Stimulated activated CD4-positive, alpha-beta T cell treated with anti-CD3 and anti-CD28 coated beads, TNF-alpha, amount 100 ng/mL, for 1 hour (primary cell): Measurements from ENCODE around the gene EP300.
A peak's percentile ranks its signal among the peaks of the same experiment; 100 is the strongest.
"Not testable (repeated sequence)": the region's sequence is repeated elsewhere in the genome, so short reads cannot be mapped to it uniquely, and the experiment has no call there.

Experiments used
- DNase-seq, 3 donors: peaks; one replicate each; pipeline ENCODE4 v3.0.0-alpha.2; 2020; ENCODE audit warnings: low read depth in 3 of 3, low spot score in 1 of 3

The EP300 gene

DNA sequence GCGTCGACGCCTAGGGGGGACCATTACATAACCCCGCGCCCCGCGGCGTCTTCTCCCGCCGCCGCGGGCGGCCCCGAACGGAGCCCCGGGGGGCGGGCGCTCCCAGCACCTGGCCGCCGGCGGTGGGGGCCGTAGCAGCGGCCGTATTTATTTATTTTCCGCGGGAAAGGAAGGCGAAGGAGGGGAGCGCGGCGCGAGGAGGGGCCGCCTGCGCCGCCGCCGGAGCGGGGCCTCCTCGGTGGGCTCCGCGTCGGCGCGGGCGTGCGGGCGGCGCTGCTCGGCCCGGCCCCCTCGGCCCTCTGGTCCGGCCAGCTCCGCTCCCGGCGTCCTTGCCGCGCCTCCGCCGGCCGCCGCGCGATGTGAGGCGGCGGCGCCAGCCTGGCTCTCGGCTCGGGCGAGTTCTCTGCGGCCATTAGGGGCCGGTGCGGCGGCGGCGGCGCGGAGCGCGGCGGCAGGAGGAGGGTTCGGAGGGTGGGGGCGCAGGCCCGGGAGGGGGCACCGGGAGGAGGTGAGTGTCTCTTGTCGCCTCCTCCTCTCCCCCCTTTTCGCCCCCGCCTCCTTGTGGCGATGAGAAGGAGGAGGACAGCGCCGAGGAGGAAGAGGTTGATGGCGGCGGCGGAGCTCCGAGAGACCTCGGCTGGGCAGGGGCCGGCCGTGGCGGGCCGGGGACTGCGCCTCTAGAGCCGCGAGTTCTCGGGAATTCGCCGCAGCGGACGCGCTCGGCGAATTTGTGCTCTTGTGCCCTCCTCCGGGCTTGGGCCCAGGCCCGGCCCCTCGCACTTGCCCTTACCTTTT lies at the start of gene EP300:
Gene EP300, plus strand, starts transcription at position 570 of the 795 bp plus-strand sequence. CDS start 413 bp downstream, outside the sequence.
- DNase-seq: peak; percentile 70 to 74 (median 73)

DNA sequence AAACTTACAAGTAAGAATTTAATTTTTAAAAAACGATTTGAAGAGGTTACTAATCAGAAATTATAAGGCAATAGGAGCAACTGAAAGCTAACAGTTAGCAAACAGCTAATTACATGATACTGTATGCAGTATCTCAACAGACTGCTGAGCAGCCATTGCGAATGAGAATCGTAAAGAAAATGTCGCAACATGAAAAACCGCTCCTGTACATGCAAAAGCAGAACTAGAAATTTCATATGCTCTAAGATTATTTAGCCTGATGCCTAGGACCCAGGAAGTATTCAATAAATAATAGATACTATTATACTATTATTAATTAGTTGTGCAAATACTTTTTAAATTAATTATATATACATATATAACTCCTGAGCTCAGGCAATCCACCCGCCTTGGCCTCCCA lies 48.7 kb upstream of the EP300 start:
- DNase-seq: no peak

DNA sequence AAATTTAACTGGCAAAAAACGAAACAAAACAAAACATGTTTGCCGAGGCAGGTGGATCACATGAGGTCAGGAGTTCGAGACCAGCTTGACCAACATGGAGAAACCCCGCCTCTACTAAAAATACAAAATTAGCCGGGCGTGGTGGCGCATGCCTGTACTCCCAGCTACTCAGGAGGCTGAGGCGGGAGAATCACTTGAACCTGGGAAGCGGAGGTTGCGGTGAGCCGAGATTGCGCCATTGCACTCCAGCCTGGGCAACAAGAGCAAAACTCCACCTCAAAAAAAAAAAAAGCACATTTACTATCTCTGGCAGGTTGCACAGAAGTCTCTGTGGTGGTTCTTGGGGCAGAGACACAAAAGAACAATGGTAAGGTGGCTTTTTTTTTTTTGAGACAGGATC lies 46.8 kb upstream of the EP300 start:
- not testable (repeated sequence) for DNase-seq

DNA sequence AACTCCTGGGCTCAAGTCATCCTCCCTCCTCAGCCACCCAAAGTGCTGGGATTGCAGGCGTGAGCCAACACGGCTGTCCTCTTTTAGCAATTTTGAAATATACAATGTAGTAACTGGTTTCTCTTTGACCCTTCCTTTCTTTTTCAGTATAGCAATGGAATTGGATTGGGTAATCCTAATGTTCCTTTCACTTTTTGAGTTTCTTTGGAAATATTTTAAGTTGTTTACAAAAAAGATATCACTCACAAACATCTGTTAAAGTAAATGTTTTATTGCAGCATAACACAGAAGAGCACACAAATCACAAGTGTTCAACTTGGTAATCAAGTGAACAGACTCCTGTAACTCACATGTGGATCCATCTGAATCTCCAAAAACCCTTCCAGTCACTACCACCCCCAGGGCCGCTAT lies 44.6 kb upstream of the EP300 start:
- DNase-seq: no peak

DNA sequence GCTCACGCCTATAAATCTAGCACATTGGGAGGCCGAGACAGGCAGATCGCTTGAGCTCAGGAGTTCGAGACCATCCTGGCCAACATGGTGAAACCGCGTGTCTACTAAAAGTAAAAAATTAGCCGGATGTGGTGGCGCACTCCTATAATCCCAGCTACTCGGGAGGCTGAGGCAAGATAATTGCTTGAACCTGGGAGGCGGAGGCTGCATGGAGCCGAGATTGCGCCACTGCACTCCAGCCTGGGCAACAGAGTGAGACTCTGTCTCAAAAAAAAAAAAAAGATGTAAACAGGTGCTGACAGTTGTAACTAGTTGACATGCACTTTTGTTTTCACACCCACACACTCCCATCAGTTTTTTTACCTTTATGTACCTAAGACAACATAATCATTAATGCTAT lies 44.0 kb upstream of the EP300 start:
- DNase-seq: not testable (repeated sequence)

DNA sequence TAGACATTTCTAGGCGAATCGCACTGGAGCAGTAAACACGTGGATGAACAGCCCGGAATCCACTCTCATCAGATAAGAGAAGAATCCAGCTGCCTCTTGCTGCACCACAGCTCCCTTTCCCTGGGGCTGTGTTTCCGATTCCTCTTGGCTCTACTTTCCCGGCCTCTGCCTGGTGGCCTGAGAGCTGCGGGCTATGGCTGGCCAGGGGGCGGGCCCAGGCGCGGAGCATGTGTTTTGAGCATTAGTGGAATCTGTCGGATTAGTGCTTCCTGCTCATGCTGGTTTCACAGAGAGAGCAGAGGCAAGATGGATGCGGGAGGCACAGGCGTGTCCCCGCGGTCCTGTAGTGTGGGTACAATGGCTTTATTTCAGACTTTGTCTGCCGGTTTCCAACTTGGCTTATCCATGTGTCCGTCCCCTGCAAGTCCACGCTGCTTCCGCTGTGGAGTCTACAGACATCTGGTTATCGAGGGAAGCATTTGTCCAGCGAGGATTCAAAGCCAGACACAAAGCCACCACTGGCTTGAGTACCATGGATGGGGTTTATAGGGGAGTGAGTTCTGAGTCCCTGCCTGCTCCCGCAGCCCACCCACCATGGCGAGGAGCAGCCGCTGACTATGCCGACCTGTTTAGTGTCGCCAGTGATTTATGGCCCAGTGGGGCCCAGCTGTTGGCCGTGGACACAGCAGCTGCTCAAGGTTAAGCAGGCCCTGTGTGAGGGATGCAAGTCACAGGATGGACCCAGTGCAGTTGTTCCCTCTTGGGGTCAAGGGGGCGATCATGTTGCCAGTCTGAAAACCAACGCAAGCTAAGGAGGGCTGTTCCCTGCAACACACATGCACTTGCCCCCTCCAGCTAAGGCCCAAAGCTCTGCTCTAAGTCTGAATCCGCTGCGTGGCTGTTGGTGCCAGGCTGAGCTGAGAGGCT lies 43.3 kb upstream of the EP300 start:
- no peak for DNase-seq

DNA sequence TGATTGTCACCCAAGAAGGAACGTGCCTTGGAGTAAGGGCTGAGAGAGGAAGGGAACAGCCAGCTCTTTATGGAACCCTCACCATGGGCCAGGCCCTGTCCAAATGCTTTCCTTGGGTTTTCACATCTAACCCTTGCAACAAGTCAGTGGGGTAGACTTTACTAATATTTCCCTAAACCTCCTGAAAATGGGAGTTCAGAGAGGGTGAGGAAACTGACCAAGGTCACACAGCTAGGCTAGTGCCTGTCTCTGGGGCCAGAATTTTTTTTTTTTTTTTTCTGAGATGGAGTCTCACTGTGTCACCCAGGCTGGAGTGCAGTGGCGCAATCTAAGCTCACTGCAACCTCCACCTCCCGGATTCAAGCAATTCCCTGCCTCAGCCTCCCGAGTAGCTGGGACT lies 42.6 kb upstream of the EP300 start:
- not testable (repeated sequence) for DNase-seq

DNA sequence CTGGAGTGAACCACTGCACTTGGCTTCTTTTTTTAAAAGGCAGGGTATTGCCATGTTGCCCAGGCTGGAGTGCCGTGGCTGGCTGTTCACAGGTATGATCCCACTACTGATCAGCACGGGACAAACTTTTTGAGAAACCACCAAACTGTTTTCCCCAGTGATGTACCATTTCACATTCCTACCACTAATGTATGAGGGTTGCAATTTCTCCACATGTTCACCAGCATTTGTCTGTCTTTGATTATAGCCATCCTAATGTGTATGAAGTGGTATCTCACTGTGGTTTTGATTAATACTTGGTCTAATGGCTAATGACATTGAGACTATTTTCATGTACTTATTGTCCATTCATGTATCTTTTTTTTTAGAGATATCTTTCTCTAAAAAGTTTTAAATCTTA lies 41.5 kb upstream of the EP300 start:
- no peak for DNase-seq

DNA sequence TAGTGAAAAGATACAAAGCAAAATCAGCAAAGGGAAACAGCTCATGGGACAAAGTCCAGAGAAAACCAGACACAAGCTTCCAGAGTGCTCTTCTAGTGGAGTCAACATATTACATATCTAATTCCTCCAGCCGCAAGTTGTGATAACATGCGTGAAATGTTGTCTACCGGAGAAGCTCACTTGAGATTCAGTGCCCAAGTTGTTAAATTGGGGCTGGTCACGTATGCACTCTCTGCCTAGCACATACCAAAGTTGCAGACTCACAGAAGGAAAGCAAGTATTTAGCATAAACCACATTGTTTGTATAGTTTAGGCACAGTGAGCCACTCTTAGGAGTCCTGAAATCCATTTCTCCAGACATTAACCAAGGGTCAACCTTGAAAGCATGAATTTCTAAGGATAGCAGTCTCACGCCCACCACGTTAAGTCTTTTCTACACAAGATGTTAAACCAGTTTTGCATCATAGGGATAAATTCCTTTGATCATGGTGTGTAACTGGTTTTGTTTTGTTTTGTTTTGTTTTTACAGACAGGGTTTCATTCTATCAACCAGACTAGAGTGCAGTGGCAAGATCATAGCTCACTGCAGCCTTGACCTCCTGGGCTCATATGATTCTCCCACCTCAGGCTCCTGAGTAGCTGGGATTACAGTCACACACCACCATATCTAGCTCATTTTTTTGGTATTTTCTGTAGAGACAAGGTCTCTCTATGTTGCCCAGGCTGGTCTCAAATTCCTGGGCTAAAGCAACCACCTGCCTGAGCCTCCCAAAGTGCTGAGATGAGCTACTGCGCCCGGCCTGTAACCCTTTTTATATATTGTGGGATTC lies 39.5 kb upstream of the EP300 start:
- DNase-seq: no peak

DNA sequence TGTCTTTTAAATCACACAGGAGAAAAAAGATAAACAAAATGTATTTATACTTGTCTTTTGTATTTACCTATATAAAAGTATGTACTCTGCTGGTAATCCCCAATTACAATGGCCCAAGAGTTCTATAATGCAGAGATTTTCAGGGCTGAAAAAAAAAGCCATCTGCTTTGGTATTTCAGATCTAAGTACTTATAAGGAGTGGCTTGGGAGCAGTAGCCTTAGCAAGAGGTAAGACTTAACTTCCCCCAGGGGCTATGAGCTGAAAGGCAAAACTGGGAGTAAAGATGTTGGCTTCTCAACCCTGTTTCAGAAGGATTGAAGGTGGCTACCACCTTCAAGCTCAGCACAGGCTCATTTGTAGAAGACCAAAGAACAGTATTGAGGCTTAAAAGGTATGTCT lies 35.3 kb upstream of the EP300 start:
- DNase-seq: no peak

DNA sequence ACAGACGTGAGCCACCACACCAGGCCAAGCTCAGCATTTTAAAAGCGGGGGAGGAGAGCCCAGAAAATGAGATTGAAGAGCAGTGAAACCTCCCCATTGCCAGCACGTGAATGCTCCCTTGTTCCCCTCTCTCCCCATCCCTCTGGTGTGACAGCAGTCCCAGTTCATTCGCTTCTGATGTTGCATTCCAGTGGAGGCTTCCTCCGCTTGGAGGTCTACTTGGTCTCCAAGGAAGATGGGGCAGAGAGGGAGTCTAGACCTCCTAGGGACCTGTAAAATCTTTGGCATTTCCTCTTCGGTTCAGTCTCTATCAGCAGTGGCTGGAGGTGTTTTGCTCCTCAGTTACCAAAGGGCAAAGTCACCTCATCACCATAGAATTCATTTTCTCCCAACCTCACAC lies 30.2 kb upstream of the EP300 start:
- DNase-seq: no peak

DNA sequence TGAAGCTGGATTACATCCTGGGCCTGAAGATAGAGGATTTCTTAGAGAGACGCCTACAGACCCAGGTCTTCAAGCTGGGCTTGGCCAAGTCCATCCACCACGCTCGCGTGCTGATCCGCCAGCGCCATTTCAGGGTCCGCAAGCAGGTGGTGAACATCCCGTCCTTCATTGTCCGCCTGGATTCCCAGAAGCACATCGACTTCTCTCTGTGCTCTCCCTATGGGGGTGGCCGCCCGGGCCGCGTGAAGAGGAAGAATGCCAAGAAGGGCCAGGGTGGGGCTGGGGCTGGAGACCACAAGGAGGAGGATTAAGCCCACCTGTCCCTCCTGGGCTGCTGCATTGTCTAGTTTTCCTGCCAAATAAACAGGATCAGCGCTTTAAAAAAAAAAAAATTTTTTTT lies 28.1 kb upstream of the EP300 start:
- not testable (repeated sequence) for DNase-seq

DNA sequence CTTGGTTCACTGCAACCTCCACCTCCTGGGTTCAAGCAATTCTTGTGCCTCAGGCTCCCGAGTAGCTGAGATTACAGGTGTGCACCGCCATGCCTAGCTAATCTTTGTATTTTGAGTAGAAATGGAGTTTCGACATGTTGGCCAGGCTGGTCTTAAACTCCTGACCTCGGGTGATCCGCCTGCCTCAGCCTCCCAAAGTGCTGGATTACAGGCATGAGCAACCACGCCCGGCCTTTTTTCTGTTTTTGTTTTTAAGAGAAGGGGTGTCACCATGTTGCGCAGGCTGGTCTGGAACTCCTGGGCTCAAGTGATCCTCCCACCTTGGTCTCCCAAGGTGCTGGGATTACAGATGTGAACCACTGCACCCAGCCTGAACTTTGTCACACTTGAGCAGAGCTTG lies 26.1 kb upstream of the EP300 start:
- DNase-seq: not testable (repeated sequence)

DNA sequence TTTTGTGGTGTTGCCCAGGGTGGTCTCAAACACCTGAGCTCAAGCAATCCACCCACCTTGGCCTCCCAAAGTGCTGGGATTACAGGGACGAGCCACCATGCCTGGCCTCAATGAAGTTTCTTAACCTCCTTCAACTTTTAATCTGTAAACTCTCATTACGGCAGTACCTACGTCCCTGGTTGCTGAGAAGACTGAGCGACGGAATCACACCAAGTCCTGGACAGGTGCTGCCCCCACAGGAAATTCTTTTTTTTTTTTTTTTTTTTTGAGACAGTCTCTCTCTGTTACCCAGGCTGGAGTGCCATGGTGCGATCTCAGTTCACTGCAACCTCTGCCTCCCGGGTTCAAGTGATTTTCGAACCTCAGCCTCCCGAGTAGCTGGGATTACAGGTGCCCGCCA lies 24.4 kb upstream of the EP300 start:
- DNase-seq: not testable (repeated sequence)

DNA sequence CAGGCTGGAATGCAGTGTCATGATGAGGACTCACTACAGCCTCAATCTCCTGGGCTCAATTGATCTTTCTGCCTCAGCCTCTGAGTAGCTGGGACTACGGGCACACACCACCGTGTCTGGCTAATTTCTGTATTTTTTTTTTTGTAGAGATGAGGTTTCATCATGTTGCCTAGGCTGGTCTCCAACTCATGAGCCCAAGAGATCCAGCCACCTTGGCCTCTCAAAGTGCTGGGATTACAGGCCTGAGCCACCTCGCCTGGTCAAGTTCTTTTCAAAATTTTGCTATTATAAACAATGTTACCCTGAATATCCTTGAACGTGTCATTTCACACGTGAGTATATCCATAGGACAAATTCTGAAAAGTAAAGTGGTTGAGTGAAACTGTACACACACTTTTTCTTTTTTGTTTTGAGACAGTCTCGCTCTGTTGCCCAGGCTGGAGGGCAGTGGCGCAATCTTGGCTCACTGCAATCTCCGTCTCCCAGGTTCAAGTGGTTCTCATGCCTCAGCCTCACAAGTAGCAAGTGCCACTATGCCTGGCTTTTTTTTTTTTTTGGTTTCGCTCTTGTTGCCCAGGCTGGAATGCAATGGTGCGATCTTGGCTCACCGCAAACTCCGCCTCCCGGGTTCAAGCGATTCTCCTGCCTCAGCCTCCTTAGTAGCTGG lies 21.6 kb upstream of the EP300 start:
- DNase-seq: no peak

DNA sequence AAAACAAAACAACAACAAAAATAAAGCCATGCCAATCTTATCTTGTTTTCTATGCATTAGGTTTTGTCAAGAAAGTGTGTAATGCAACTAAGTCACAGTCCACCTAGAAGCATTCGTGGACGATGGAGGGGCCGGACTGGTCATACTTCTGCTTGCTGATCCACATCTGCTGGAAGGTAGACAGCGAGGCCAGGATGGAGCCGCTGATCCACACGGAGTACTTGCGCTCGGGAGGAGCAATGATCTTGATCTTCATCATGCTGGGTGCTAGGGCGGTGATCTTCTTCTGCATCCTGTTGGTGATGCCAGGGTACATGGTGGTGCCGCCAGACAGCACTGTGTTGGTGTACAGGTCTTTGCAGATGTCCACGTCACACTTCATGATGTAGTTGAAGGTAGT lies 18.3 kb upstream of the EP300 start:
- DNase-seq: no peak

DNA sequence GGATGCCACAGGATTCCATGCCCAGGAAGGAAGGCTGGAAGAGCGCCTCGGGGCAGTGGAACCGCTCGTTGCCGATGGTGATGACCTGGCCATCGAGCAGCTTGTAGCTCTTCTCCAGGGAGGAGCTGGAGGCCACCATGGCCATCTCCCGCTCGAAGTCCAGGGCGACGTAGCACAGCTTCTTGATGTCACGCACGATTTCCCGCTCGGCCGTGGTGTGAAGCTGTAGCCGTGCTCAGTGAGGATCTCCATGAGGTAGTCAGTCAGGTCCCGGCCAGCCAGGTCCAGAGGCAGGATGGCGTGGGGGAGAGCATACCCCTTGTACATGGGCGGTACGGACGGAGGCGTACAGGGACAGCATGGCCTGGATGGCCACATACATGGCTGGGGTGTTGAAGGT lies 17.9 kb upstream of the EP300 start:
- DNase-seq: no peak

DNA sequence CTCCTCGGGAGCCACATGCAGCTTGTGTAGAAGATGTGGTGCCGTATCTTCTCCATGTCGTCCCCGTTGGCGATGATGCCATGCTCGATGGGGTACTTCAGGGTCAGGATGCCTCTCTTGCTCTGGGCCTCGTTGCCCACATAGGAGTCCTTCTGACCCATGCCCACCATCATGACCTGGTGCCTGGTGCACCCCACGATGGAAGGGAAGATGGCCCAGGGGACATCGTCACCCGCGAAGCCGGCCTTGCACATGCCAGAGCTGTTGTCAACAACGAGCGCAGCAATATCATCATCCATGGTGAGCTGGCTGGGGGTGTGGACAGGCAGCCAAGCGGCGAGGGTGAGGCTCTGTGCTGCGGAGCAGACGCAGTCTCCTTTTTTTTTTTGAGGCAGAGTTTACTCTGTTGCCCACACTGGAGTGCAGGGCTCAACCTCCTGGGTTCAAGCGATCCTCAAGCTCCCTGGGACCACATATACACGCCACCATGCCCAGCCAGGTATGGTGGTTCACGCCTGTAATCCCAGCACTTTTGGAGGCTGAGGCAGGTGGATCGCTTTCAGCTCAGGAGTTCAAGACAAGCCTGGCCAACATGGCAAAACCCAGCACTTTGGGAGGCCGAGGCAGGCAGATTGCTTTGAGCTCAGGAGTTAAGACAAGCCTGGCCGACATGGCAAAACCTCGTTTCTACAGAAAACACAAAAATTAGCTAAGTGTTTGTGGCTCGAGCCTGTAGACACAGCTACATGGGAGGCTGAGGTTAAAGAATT lies 17.3 kb upstream of the EP300 start:
- DNase-seq: no peak

DNA sequence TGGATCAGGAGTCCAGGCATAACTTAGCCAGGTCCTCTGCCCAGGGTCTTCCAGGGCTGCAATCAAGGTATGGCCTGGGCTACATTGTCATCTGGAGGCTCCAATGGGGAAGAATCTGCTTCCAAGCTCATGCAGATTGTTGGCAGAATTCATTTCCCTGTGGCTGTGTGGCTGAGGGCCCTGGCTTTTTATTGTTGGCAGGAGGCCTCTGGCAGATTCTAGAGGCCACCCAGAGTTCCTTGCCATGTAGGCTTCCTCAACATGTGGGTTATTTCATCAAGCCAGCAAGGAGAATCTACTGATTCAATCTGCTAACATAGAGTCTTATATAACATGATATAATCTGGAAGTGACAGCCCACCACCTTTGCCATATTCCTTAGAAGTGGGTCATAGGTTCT lies 16.4 kb upstream of the EP300 start:
- no peak for DNase-seq

DNA sequence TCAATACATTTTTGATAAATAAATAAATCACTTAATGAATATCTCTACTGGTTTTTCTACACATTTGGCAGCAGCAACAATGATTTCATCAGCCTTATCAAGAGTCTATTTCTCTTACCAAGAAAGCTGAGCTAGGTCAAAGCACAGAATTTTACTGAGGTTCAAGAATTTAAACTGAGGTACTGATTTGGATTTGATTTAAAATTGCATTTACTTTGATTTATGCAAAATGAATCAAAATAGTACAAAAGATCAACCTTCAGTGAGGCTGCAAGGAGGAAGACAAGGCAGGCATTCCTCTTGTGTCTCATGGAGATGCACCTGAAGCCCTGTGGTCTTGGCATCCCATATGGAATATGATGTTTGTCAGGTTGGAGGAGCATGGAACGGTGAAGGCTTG lies 15.5 kb upstream of the EP300 start:
- DNase-seq: no peak
